Measurements from ENCODE around the gene RFX6. TPM values are rescaled to one million over a fixed set of nuclear protein-coding genes. Genes with fewer than 3 reads are reported as not detected.
"Not testable (repeated sequence)": the region's sequence is repeated elsewhere in the genome, so short reads cannot be mapped to it uniquely, and the experiment has no call there.

RFX6 gene
- total RNA-seq, 1 experiment from 2014 or later = 1.3 TPM

DNA sequence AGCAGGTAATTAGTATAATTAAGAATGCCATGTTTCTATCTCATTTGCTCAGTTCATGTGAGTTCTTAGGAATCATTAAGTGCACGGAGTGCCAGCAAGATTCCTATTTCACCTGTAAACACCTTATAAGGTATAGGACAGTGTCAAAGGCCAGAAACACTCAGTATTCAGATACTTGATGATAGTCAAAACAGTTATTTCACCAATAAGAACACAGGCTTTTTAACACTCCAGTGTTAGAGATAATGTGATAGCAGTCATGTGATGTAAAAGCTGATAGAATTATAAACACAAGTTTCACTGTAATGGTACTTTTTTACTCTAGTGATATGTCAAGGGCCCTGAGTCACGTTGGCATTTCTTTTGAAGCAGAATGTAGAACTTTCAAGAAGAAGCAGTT lies 48.1 kb upstream of the RFX6 start, which contains the start of gene GPRC6A:
Gene GPRC6A (minus strand): TSS at position 101 of the 400 bp plus-strand sequence. CDS start 70 bp downstream, at position 31.
- POLR2A ChIA-PET = no interaction called here
- CTCF ChIA-PET = no interaction called here
- DNase-seq = no peak
- H3K4me1 ChIP-seq = peaks cover 4% of the 10 kb centered on the region
- H3K9me3 ChIP-seq = no peaks in the 10 kb centered on the region
- Mint-ChIP-seq H3K9me3 (ENCODE audit: unreplicated experiment) (peaks cover 23% of the 10 kb centered on the region), H3K27ac (ENCODE audit: unreplicated experiment) (no peak within 1 kb of the TSS), H3K36me3 (ENCODE audit: insufficient read depth, unreplicated experiment) (no peaks in the 10 kb centered on the region), H3K4me3 (ENCODE audit: unreplicated experiment) (no peak within 1 kb of the TSS), H3K4me1 (ENCODE audit: low read depth, unreplicated experiment) (peaks cover 7% of the 10 kb centered on the region), H3K27me3 (ENCODE audit: insufficient read depth, unreplicated experiment) (no peaks in the 10 kb centered on the region)
- H3K27me3 ChIP-seq (replicated peaks; ENCODE audit: control insufficient read depth, insufficient read depth, low read length) = no peaks in the 10 kb centered on the region
- no TSS peak for BruUV-seq (replicated peaks)
- TF ChIP-seq, protein P1, sequence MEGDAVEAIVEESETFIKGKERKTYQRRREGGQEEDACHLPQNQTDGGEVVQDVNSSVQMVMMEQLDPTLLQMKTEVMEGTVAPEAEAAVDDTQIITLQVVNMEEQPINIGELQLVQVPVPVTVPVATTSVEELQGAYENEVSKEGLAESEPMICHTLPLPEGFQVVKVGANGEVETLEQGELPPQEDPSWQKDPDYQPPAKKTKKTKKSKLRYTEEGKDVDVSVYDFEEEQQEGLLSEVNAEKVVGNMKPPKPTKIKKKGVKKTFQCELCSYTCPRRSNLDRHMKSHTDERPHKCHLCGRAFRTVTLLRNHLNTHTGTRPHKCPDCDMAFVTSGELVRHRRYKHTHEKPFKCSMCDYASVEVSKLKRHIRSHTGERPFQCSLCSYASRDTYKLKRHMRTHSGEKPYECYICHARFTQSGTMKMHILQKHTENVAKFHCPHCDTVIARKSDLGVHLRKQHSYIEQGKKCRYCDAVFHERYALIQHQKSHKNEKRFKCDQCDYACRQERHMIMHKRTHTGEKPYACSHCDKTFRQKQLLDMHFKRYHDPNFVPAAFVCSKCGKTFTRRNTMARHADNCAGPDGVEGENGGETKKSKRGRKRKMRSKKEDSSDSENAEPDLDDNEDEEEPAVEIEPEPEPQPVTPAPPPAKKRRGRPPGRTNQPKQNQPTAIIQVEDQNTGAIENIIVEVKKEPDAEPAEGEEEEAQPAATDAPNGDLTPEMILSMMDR (IDR thresholded peaks at IDR 0.05; ENCODE audit: insufficient read depth in 1 of 2, low read depth in 1 of 2, low read length in 1 of 2, severe bottlenecking in 1 of 2, unreplicated experiment in 1 of 2) = no peak
- intact Hi-C loops (cut with micrococcal nuclease; ENCODE audit: unreplicated experiment) = loop anchor here (2.0 kb wide), 1 partner anchor 24 kb away; no protein-coding TSS in a partner anchor
- H3K36me3 ChIP-seq (ENCODE audit: control insufficient read depth, insufficient read depth, low read length) = no peaks in the 10 kb centered on the region
- no peak within 1 kb of the TSS for H3K4me3 ChIP-seq (ENCODE audit: low read depth, low read length)

DNA sequence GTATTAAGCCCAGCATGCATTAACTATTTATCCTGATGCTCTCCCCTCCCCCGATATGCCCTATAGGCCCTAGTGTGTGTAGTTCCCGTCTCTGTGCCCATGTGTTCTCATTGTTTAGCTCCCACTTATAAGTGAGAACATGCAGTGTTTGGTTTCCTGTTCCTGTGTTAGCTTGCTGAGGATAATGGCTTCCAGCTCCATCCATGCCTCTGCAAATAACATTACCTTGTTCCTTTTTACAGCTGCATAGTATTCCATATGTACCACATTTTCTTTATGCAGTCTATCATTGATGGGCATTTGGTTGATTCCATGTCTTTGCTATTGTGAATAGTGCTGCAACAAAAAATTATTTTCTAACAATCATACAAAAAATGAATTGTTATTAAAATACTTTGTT lies 42.5 kb upstream of the RFX6 start:
- not testable (repeated sequence) for H3K27me3 Mint-ChIP-seq (ENCODE audit: insufficient read depth, unreplicated experiment)

DNA sequence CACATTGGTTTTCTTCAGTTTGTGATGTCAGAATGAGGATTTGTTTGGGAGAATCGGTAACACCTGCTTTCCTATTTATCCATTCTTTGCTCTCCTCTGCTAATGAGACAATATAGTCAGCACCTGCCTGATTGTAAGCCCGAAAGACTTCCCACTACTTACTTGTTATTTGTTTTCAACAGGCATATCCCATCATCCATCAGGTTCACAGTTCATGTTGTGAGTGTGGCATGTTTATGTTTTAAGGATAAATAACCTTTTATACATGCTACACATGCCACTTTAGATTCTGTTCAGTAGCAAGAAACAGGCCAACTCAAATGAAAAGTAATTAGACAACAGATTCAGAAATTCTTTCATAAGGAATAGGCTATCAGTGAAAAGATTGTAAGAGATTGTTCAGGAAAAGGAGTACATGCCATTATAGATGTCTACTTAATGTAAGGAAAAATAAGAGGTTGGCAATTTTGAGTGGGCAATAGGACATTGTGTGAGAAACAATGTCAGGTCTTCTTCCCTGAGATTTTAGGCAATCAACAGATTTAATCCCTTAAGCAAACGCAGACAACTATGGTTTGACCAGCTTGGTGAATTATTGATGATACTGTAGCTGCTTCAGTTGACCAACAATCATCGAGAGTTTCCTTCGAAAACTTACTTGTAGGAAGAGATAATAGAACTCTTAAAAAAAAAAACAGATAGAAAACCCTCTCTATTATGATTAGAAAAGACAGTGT lies 40.3 kb upstream of the RFX6 start:
- TF ChIP-seq, protein P1 (IDR thresholded peaks at IDR 0.05; ENCODE audit: insufficient read depth in 1 of 2, low read depth in 1 of 2, low read length in 1 of 2, severe bottlenecking in 1 of 2, unreplicated experiment in 1 of 2) = no peak
- H3K27me3 Mint-ChIP-seq (ENCODE audit: insufficient read depth, unreplicated experiment) = no peaks in the 10 kb centered on the region

More for the DNA sequence above, 42.5 kb upstream of the RFX6 start:
- CTCF ChIA-PET; H3K4me3 Mint-ChIP-seq (ENCODE audit: unreplicated experiment); H3K36me3 ChIP-seq (ENCODE audit: control insufficient read depth, insufficient read depth, low read length); H3K4me1 Mint-ChIP-seq (ENCODE audit: low read depth, unreplicated experiment); H3K9me3 ChIP-seq; H3K4me3 ChIP-seq (ENCODE audit: low read depth, low read length); POLR2A ChIA-PET; H3K27me3 ChIP-seq (replicated peaks; ENCODE audit: control insufficient read depth, insufficient read depth, low read length); H3K36me3 Mint-ChIP-seq (ENCODE audit: insufficient read depth, unreplicated experiment); intact Hi-C loops (cut with micrococcal nuclease; ENCODE audit: unreplicated experiment); H3K9me3 Mint-ChIP-seq (ENCODE audit: unreplicated experiment); BruUV-seq (replicated peaks); H3K4me1 ChIP-seq; DNase-seq; H3K27ac Mint-ChIP-seq (ENCODE audit: unreplicated experiment): not testable (repeated sequence)

More for the DNA sequence above, 40.3 kb upstream of the RFX6 start:
- no peak for DNase-seq
- Histone ChIP-seq H3K4me1 (peaks cover 3% of the 10 kb centered on the region), H3K27me3 (replicated peaks; ENCODE audit: control insufficient read depth, insufficient read depth, low read length) (no peaks in the 10 kb centered on the region), H3K9me3 (no peaks in the 10 kb centered on the region), H3K36me3 (ENCODE audit: control insufficient read depth, insufficient read depth, low read length) (no peaks in the 10 kb centered on the region), H3K4me3 (ENCODE audit: low read depth, low read length) (no peak overlapping the region)
- H3K9me3 Mint-ChIP-seq (ENCODE audit: unreplicated experiment) = no peaks in the 10 kb centered on the region
- BruUV-seq (replicated peaks) = no TSS peak
- H3K4me3 Mint-ChIP-seq (ENCODE audit: unreplicated experiment) = no peak overlapping the region
- H3K36me3 Mint-ChIP-seq (ENCODE audit: insufficient read depth, unreplicated experiment) = no peaks in the 10 kb centered on the region
- ChIA-PET POLR2A (no interaction called here), CTCF (no interaction called here)
- intact Hi-C loops (cut with micrococcal nuclease; ENCODE audit: unreplicated experiment) = no loop called here
- H3K4me1 Mint-ChIP-seq (ENCODE audit: low read depth, unreplicated experiment) = peaks cover 11% of the 10 kb centered on the region
- H3K27ac Mint-ChIP-seq (ENCODE audit: unreplicated experiment) = no peak overlapping the region

Data from Caco-2 (cell line).